Heart right ventricle (tissue), 16 donors: Measurements from ENCODE around the gene TMEM132A. TPM values are rescaled to one million over a fixed set of nuclear protein-coding genes. Genes with fewer than 3 reads are reported as not detected.

Experiments used
- ATAC-seq, 8 donors: fragments of 200-7000 bp; cut with Tn5 transposase; one replicate each; pipeline ENCODE4 v1.9.1; 2020; ENCODE audit warnings: mild to moderate bottlenecking in 8 of 8, moderate library complexity in 8 of 8, moderate number of reproducible peaks in 1 of 8
- DNase-seq, 2 donors: peaks; one replicate each; pipeline ENCODE4 v3.0.0-alpha.2; 2020
- H3K27ac ChIP-seq, 10 donors: fragments of 200-600 bp; sonication (generic) in 2 of 10; one replicate each; pipeline versions ENCODE4 v1.5.0 to v1.8.0; 2020 to 2022; ENCODE audit warnings: mild to moderate bottlenecking in 3 of 10
- H3K27me3 ChIP-seq, 7 donors: fragments of 200-600 bp; one replicate each; pipeline ENCODE4 v1.8.0; 2021 to 2022; ENCODE audit warnings: mild to moderate bottlenecking in 2 of 7
- H3K36me3 ChIP-seq, 9 donors: fragments of 200-600 bp; sonication (generic) in 1 of 9; one replicate each; pipeline versions ENCODE4 v1.5.0 to v1.8.0; 2020 to 2022; ENCODE audit warnings: mild to moderate bottlenecking in 2 of 9
- H3K4me1 ChIP-seq, 9 donors: fragments of 200-600 bp; sonication (generic) in 1 of 9; one replicate each; pipeline versions ENCODE4 v1.5.0 to v1.8.0; 2020 to 2022; ENCODE audit warnings: mild to moderate bottlenecking in 4 of 9
- H3K4me3 ChIP-seq, 10 donors: fragments of 200-600 bp; sonication (generic) in 2 of 10; one replicate each; pipeline versions ENCODE4 v1.5.0 to v1.8.0; 2020 to 2022; ENCODE audit warnings: mild to moderate bottlenecking in 7 of 10, moderate library complexity in 2 of 10
- H3K9me3 ChIP-seq, 11 donors: fragments of 200-600 bp in 10 of 11; sonication (generic) in 2 of 11; one replicate each; pipeline versions ENCODE4 v1.5.0 to v1.8.0; 2013 to 2022; ENCODE audit warnings: mild to moderate bottlenecking in 2 of 11, control low read depth in 1 of 11, moderate library complexity in 1 of 11
- CTCF ChIP-seq, 9 donors: fragments of 200-600 bp; sonication (generic) in 2 of 9; IDR thresholded peaks; one replicate each; pipeline versions ENCODE4 v1.5.0 to v1.8.0; 2021 to 2022; ENCODE audit warnings: antibody characterized with exemption in 9 of 9, mild to moderate bottlenecking in 5 of 9, moderate library complexity in 1 of 9
- whole genome bisulfite sequencing, 2 donors: extraction: QIAGEN DNeasy Blood & Tissue Kit; methylation state at CpG; one replicate each; pipeline ENCODE4 v1.1.7; 2013; ENCODE audit warnings: inconsistent platforms in 1 of 2; 5-methylcytosine and 5-hydroxymethylcytosine counted together
- intact Hi-C, 10 donors: fragments of 100-400 bp; cut with DNase I; formaldehyde crosslinking; loops; one replicate each; pipeline versions ENCODE4 v1.11.1 to v1.14.2; 2022
- polyA plus RNA-seq, 2 donors: library from polyadenylated mRNA; stranded (reverse); fragments of 200-250 nt; gene quantifications; one replicate each; pipeline ENCODE4 v1.2.3, GENCODE V29; 2013
- total RNA-seq, 10 donors: library from RNA; stranded (reverse); fragmentation: NEBNext Ultra II Directional in 3 of 10; extraction: Animal tissue kit (Norgen Biotek cat#: 25700) in 3 of 10; gene quantifications; one replicate each; pipeline versions ENCODE4 v1.2.1 to v1.2.4, GENCODE V29; 2021 to 2023
- donor health status: Arrhythmogenic right ventricular cardiomyopathy.
- donor health status: ischemic (EF 13 %, LVEDD 7.1; RV severe dilation, severe dysfunction).
- donor health status: healthy with polysubstance abuse.
- donor health status: DM: no; HTN: yes; CAD: no.
- donor health status: DM: no; HTN: no; CAD: no.
- donor health status: ischemic (EF 25% LVEDD 6.9; RV normal size, moderate dysfunction).
- donor health status: ischemic (EF 25% LVEDD 5.7; RV mildly dilated, moderate dysfunction).
- donor health status: healthy.
- donor health status: DM: yes; HTN: yes; CAD: no.
- donor health status: Ischemic cardiomyopathy.
- donor health status: ischemic (EF 35%, LVEDD 5.7; RV mildly dilated, moderate dysfunction).
- donor health status: nonischemic (EF 11% LVEDD 7.7; RV severe dilation, severe dysfunction).
- donor health status: DM: yes; HTN: yes; CAD: no.
- donor health status: PGD.
- donor health status: ischemic (EF 29% LVEDD 5.4; RV normal size, mild dysfunction).
- donor health status: nonischemic (EF 23%, LVEDD 6.1; RV moderate dilation, normal function).

The TMEM132A gene
- total and polyA plus RNA-seq, 12 donors, result 3.7 to 16.4 (median 7.4) TPM

DNA sequence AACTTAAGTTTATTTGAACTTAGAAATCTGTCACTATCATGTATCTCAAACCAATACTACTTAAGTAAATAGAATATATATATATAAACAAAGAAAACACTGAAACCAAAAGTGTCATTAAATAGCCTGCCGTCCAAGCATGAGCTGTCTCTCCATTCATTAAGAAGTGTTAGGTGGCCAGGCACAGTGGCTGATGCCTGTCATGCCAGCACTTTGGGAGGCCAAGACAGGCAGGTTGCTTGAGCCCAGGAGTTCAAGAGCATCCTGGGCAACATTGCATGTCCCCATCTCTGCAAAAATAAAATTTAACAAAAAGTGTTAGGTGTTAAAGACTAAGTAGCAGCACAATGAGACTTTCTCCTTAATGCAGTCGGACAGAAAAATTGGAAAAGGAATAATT lies 61.2 kb downstream of the TMEM132A start:
- DNase-seq, result no peak
- WGBS, 2 donors, result 84 to 90% methylated on average over 2 of the region's 2 CpGs
- no peak for ATAC-seq
- intact Hi-C loops, result no loop called here
- Histone ChIP-seq H3K36me3 (no peaks in the 10 kb centered on the region), H3K27ac (peak overlapping the region in 1 of 10 donors; percentile 77), H3K4me1 (peaks cover 0 to 4% (median 0%) of the 10 kb centered on the region in 9 donors), H3K4me3 (no peak overlapping the region), H3K9me3 (no peaks in the 10 kb centered on the region), H3K27me3 (peaks cover 0 to 17% (median 0%) of the 10 kb centered on the region in 7 donors)
- TF ChIP-seq CTCF (IDR thresholded peaks at IDR 0.05), result no peak

- Histone ChIP-seq H3K36me3 (no peaks in the 10 kb centered on the region), H3K4me3 (no peak overlapping the region), H3K9me3 (no peaks in the 10 kb centered on the region), H3K27ac (peak overlapping the region in 1 of 10 donors; percentile 77), H3K27me3 (peaks cover 0 to 19% (median 0%) of the 10 kb centered on the region in 7 donors), H3K4me1 (peaks cover 0 to 4% (median 0%) of the 10 kb centered on the region in 9 donors)
- WGBS, 2 donors, result 81 to 83% methylated on average over 17 of the region's 17 CpGs
- intact Hi-C loops, result no loop called here
- TF ChIP-seq CTCF (IDR thresholded peaks at IDR 0.05), result no peak
- ATAC-seq (peak in 3 of 8 donors; percentile 29 to 52 (median 35)), DNase-seq (no peak)
Observed at GRCh38 chr11:60985991-60986915, 62.0 kb downstream of the TMEM132A start.

Other genes with a start within 250 kb of the TMEM132A start
- not detected for gene MS4A8, start 224.8 kb upstream of the TMEM132A start, total RNA-seq
- gene MS4A8, start 224.8 kb upstream of the TMEM132A start, polyA plus RNA-seq, result not detected
- not detected for gene MS4A18, start 199.7 kb upstream of the TMEM132A start, total RNA-seq
- gene MS4A18, start 199.7 kb upstream of the TMEM132A start, polyA plus RNA-seq, result not detected
- not detected for gene MS4A15, start 167.6 kb upstream of the TMEM132A start, total RNA-seq
- not detected for gene MS4A15, start 167.6 kb upstream of the TMEM132A start, polyA plus RNA-seq
- not detected for gene MS4A10, start 139.1 kb upstream of the TMEM132A start, total RNA-seq
- gene MS4A10, start 139.1 kb upstream of the TMEM132A start, polyA plus RNA-seq, result not detected
- gene CCDC86, start 82.3 kb upstream of the TMEM132A start, total RNA-seq, result 10 to 100 TPM in 4 of 10 donors, 1 to 10 TPM in 6; 6.6 to 20.1 (median 9.2) TPM
- gene CCDC86, start 82.3 kb upstream of the TMEM132A start, polyA plus RNA-seq, result 10 to 100 TPM in 1 of 2 donors, 1 to 10 TPM in 1; 7.4 to 26.5 TPM
- 1 to 10 TPM in 9 of 10 donors, under 1 TPM in 1; 0.35 to 5.1 (median 1.2) TPM for gene PTGDR2, start 68.5 kb upstream of the TMEM132A start, total RNA-seq
- 1 to 10 TPM in 1 of 2 donors, under 1 TPM in 1; 0.57 to 5.7 TPM for gene PTGDR2, start 68.5 kb upstream of the TMEM132A start, polyA plus RNA-seq
- under 1 TPM in 3 of 10 donors, not detected in 7; 0.16 to 0.33 (median 0.25) TPM for gene ZP1, start 56.9 kb upstream of the TMEM132A start, total RNA-seq
- gene ZP1, start 56.9 kb upstream of the TMEM132A start, polyA plus RNA-seq, result under 1 TPM; 0.37 to 0.51 TPM
- gene PRPF19, start 17.9 kb upstream of the TMEM132A start, total RNA-seq, result 10 to 100 TPM; 32.0 to 49.7 (median 39.4) TPM
- 10 to 100 TPM; 50.3 to 53.0 TPM for gene PRPF19, start 17.9 kb upstream of the TMEM132A start, polyA plus RNA-seq
- gene TMEM109, start 10.3 kb upstream of the TMEM132A start, total RNA-seq, result 100 to 1,000 TPM in 2 of 10 donors, 10 to 100 TPM in 8; 78.6 to 115 (median 92.7) TPM
- 100 to 1,000 TPM in 1 of 2 donors, 10 to 100 TPM in 1; 53.3 to 121 TPM for gene TMEM109, start 10.3 kb upstream of the TMEM132A start, polyA plus RNA-seq
- gene SLC15A3, start 27.7 kb downstream of the TMEM132A start, total RNA-seq, result 10 to 100 TPM in 9 of 10 donors, 1 to 10 TPM in 1; 9.5 to 52.4 (median 18.5) TPM
- gene SLC15A3, start 27.7 kb downstream of the TMEM132A start, polyA plus RNA-seq, result 10 to 100 TPM; 21.3 to 36.9 TPM
- gene CD6, start 47.2 kb downstream of the TMEM132A start, total RNA-seq, result 1 to 10 TPM in 2 of 10 donors, under 1 TPM in 7, not detected in 1; 0.17 to 4.5 (median 0.46) TPM
- under 1 TPM; 0.07 to 0.12 TPM for gene CD6, start 47.2 kb downstream of the TMEM132A start, polyA plus RNA-seq
- gene CD5, start 178.0 kb downstream of the TMEM132A start, total RNA-seq, result 1 to 10 TPM in 1 of 10 donors, under 1 TPM in 6, not detected in 3; 0.07 to 5.7 (median 0.38) TPM
- gene CD5, start 178.0 kb downstream of the TMEM132A start, polyA plus RNA-seq, result under 1 TPM in 1 of 2 donors, not detected in 1; 0.12 TPM
- gene VPS37C, start 237.0 kb downstream of the TMEM132A start, total RNA-seq, result 10 to 100 TPM; 10.6 to 21.8 (median 15.5) TPM
- gene VPS37C, start 237.0 kb downstream of the TMEM132A start, polyA plus RNA-seq, result 10 to 100 TPM in 1 of 2 donors, 1 to 10 TPM in 1; 7.7 to 18.6 TPM